HG03196 (cell line): Measurements from ENCODE around the gene ULK4.
"Not testable (repeated sequence)": the region's sequence is repeated elsewhere in the genome, so short reads cannot be mapped to it uniquely, and the experiment has no call there.

ENCODE experiments used
- ATAC-seq: cut with Tn5 transposase; IDR thresholded peaks from one replicate; pipeline ENCODE4 v1.9.1; 2021; ENCODE audit not compliant: unreplicated experiment

ULK4 gene

GRCh38 chr3:41651718-41652117, 310.2 kb downstream of the ULK4 start:
- ATAC-seq, result no peak

GRCh38 chr3:41650406-41650805, 311.5 kb downstream of the ULK4 start:
- ATAC-seq, result no peak

- ATAC-seq, result no peak
These were observed 312.7 kb downstream of the ULK4 start for GRCh38 chr3:41649129-41649739.

GRCh38 chr3:41647730-41648129, 314.2 kb downstream of the ULK4 start:
- not testable (repeated sequence) for ATAC-seq

- no peak for ATAC-seq
These were observed 321.8 kb downstream of the ULK4 start for GRCh38 chr3:41640076-41640475.

GRCh38 chr3:41638381-41638780, 323.5 kb downstream of the ULK4 start:
- no peak for ATAC-seq

GRCh38 chr3:41632700-41633099, 329.2 kb downstream of the ULK4 start:
- no peak for ATAC-seq

- ATAC-seq, result no peak
These were observed 331.2 kb downstream of the ULK4 start for GRCh38 chr3:41630708-41631107.

- ATAC-seq, result no peak
These were observed 331.9 kb downstream of the ULK4 start for GRCh38 chr3:41629986-41630385.

GRCh38 chr3:41629072-41629471, 332.8 kb downstream of the ULK4 start:
- ATAC-seq, result no peak

GRCh38 chr3:41627477-41628087, 334.3 kb downstream of the ULK4 start:
- no peak for ATAC-seq

GRCh38 chr3:41612853-41613252, 349.1 kb downstream of the ULK4 start:
- no peak for ATAC-seq

GRCh38 chr3:41611008-41611407, 350.9 kb downstream of the ULK4 start:
- no peak for ATAC-seq

- ATAC-seq, result no peak
These were observed 353.6 kb downstream of the ULK4 start for GRCh38 chr3:41608347-41608746.

GRCh38 chr3:41603807-41604206, 358.1 kb downstream of the ULK4 start:
- ATAC-seq, result no peak

GRCh38 chr3:41602121-41602520, 359.8 kb downstream of the ULK4 start:
- no peak for ATAC-seq

- no peak for ATAC-seq
These were observed 360.4 kb downstream of the ULK4 start for GRCh38 chr3:41601404-41601987.

GRCh38 chr3:41600616-41601015, 361.3 kb downstream of the ULK4 start:
- ATAC-seq, result no peak

- no peak for ATAC-seq
These were observed 362.8 kb downstream of the ULK4 start for GRCh38 chr3:41599127-41599484.

- no peak for ATAC-seq
These were observed 363.3 kb downstream of the ULK4 start for GRCh38 chr3:41598402-41599126.

GRCh38 chr3:41593774-41594173, 368.1 kb downstream of the ULK4 start:
- ATAC-seq, result no peak
